H9 (cell line): ENCODE measurements around the gene ZNF747. TPM values are rescaled to one million over a fixed set of nuclear protein-coding genes. Genes with fewer than 3 reads are reported as not detected.
A peak's percentile ranks its signal among the peaks of the same experiment; 100 is the strongest.

ENCODE experiments used
- DNase-seq: peaks from one replicate; pipeline ENCODE4 v3.0.0-alpha.2; 2017
- H2AFZ ChIP-seq: one replicate; pipeline ENCODE4 v1.6.1; 2013; ENCODE audit warnings: mild to moderate bottlenecking, low read length, control low read depth, moderate library complexity
- H2AK5ac ChIP-seq: 2 replicates; pipeline ENCODE4 v1.6.1; 2013; ENCODE audit warnings: low read length, control low read depth, mixed read lengths; ENCODE audit not compliant: insufficient read length
- H2BK120ac ChIP-seq: one replicate; pipeline ENCODE4 v1.6.1; 2013; ENCODE audit warnings: low read depth, mild to moderate bottlenecking, low read length, control low read depth, inconsistent platforms; ENCODE audit not compliant: poor library complexity, severe bottlenecking
- H2BK12ac ChIP-seq: 2 replicates; pipeline ENCODE4 v1.6.1; 2013; ENCODE audit warnings: low read length, control low read depth, mixed read lengths, low read depth; ENCODE audit not compliant: insufficient read length
- H2BK15ac ChIP-seq: 2 replicates; pipeline ENCODE4 v1.6.1; 2013; ENCODE audit warnings: low read depth, low read length, control low read depth
- H2BK20ac ChIP-seq: one replicate; pipeline ENCODE4 v1.6.1; 2013; ENCODE audit warnings: low read depth, mild to moderate bottlenecking, low read length, control low read depth, inconsistent platforms; ENCODE audit not compliant: poor library complexity, severe bottlenecking
- H2BK5ac ChIP-seq: 2 replicates; pipeline ENCODE4 v1.6.1; 2013; ENCODE audit warnings: low read length, control low read depth, mixed read lengths; ENCODE audit not compliant: insufficient read length
- H3K14ac ChIP-seq: 2 replicates; pipeline ENCODE4 v1.6.1; 2013; ENCODE audit warnings: low read length, control low read depth; ENCODE audit not compliant: insufficient read depth
- H3K18ac ChIP-seq: 2 replicates; pipeline ENCODE4 v1.6.1; 2013; ENCODE audit warnings: low read depth, mild to moderate bottlenecking, mixed read lengths, low read length, control low read depth; ENCODE audit not compliant: insufficient read length
- H3K23ac ChIP-seq: 2 replicates; pipeline ENCODE4 v1.6.1; 2013; ENCODE audit warnings: low read length, control low read depth, mixed read lengths, low read depth; ENCODE audit not compliant: insufficient read length
- H3K23me2 ChIP-seq: 2 replicates; pipeline ENCODE4 v1.6.1; 2013; ENCODE audit warnings: low read depth, mild to moderate bottlenecking, mixed read lengths, low read length, control low read depth; ENCODE audit not compliant: insufficient read length, poor library complexity, severe bottlenecking
- H3K27ac ChIP-seq: 2 replicates; pipeline ENCODE4 v1.5.1; 2013; ENCODE audit warnings: low read length, control low read depth, mixed read lengths, low read depth; ENCODE audit not compliant: insufficient read length
- H3K27me3 ChIP-seq: 2 replicates; pipeline ENCODE4 v1.6.1; 2013; ENCODE audit warnings: low read length, control low read depth, inconsistent platforms; ENCODE audit not compliant: insufficient read depth
- H3K4ac ChIP-seq: 2 replicates; pipeline ENCODE4 v1.6.1; 2013; ENCODE audit warnings: low read depth, mild to moderate bottlenecking, control low read depth, inconsistent platforms, low read length, moderate library complexity
- H3K4me1 ChIP-seq: 2 replicates; pipeline ENCODE4 v1.6.1; 2013; ENCODE audit warnings: low read length, control low read depth, inconsistent platforms; ENCODE audit not compliant: insufficient read depth
- H3K4me2 ChIP-seq: 2 replicates; pipeline ENCODE4 v1.6.1; 2013; ENCODE audit warnings: low read length, control low read depth, mixed read lengths; ENCODE audit not compliant: insufficient read length, insufficient read depth
- H3K56ac ChIP-seq: 2 replicates; pipeline ENCODE4 v1.6.1; 2013; ENCODE audit warnings: low read depth, mild to moderate bottlenecking, mixed read lengths, low read length, control low read depth; ENCODE audit not compliant: insufficient read length
- H3K79me1 ChIP-seq: 2 replicates; pipeline ENCODE4 v1.6.1; 2013; ENCODE audit warnings: low read depth, mild to moderate bottlenecking, moderate library complexity, low read length, control low read depth, inconsistent platforms; ENCODE audit not compliant: insufficient read depth, poor library complexity, severe bottlenecking
- H3K79me2 ChIP-seq: 2 replicates; pipeline ENCODE4 v1.6.1; 2013; ENCODE audit warnings: low read length, control low read depth, inconsistent platforms; ENCODE audit not compliant: insufficient read depth
- H3K9ac ChIP-seq: 2 replicates; pipeline ENCODE4 v1.6.1; 2013; ENCODE audit warnings: low read length, control low read depth, mixed read lengths; ENCODE audit not compliant: insufficient read length; ENCODE audit errors: extremely low read depth
- H3K9me3 ChIP-seq: one replicate; pipeline ENCODE4 v1.6.1; 2013; ENCODE audit warnings: low read depth, low read length, inconsistent platforms; ENCODE audit not compliant: control insufficient read depth
- H3T11ph ChIP-seq: one replicate; pipeline ENCODE4 v1.6.1; 2013; ENCODE audit warnings: mild to moderate bottlenecking, low read length, control low read depth, inconsistent platforms
- H4K20me1 ChIP-seq: one replicate; pipeline ENCODE4 v1.6.1; 2013; ENCODE audit not compliant: control insufficient read depth, insufficient read length, insufficient read depth
- H4K5ac ChIP-seq: 2 replicates; pipeline ENCODE4 v1.6.1; 2013; ENCODE audit warnings: low read depth, mild to moderate bottlenecking, mixed read lengths, low read length, control low read depth; ENCODE audit not compliant: insufficient read length
- H4K8ac ChIP-seq: replicated peaks from 2 replicates; pipeline ENCODE4 v1.6.1; 2013; ENCODE audit warnings: low read length, control low read depth, mixed read lengths, low read depth; ENCODE audit not compliant: insufficient read length
- H4K91ac ChIP-seq: 2 replicates; pipeline ENCODE4 v1.6.1; 2013; ENCODE audit warnings: low read depth, mild to moderate bottlenecking, moderate library complexity, mixed read lengths, low read length, control low read depth; ENCODE audit not compliant: insufficient read length
- H3K27ac Mint-ChIP-seq, 3 experiments: 2 replicates in 2 of 3; 3 replicates in 1 of 3; pipeline ENCODE4 v1.8.0; 2020 to 2021; ENCODE audit warnings: mixed read lengths in 3 of 3, mild to moderate bottlenecking in 1 of 3, moderate library complexity in 1 of 3
- H3K27me3 Mint-ChIP-seq: 2 replicates; pipeline ENCODE4 v1.8.0; 2021; ENCODE audit warnings: low read depth, mild to moderate bottlenecking, moderate library complexity, mixed read lengths
- H3K36me3 Mint-ChIP-seq, 3 experiments: 2 replicates in 2 of 3; 3 replicates in 1 of 3; pipeline ENCODE4 v1.8.0; 2020 to 2021; ENCODE audit warnings: low read depth in 3 of 3, mixed read lengths in 3 of 3; ENCODE audit not compliant: insufficient read depth in 1 of 3
- H3K4me1 Mint-ChIP-seq, 2 experiments: 2 replicates each; pipeline ENCODE4 v1.8.0; 2020; ENCODE audit warnings: mixed read lengths in 2 of 2
- H3K4me3 Mint-ChIP-seq, 2 experiments: 2 replicates in 1 of 2; 3 replicates in 1 of 2; pipeline ENCODE4 v1.8.0; 2020 to 2021; ENCODE audit warnings: mild to moderate bottlenecking in 2 of 2, mixed read lengths in 2 of 2, moderate library complexity in 1 of 2
- H3K9me3 Mint-ChIP-seq, 2 experiments: 2 replicates in 1 of 2; 3 replicates in 1 of 2; pipeline ENCODE4 v1.8.0; 2020; ENCODE audit warnings: mild to moderate bottlenecking in 2 of 2, mixed read lengths in 2 of 2, moderate library complexity in 1 of 2
- WGBS: extraction: QIAGEN DNeasy Blood & Tissue Kit; methylation state at CpG from one replicate; pipeline ENCODE4 v1.1.7; 2013; ENCODE audit warnings: missing lambda C conversion rate, low lambda C conversion rate, mixed read lengths; ENCODE audit not compliant: insufficient read length; ENCODE audit errors: extremely low coverage; 5-methylcytosine and 5-hydroxymethylcytosine counted together
- total RNA-seq: library from RNA; stranded (reverse); gene quantifications from 2 replicates; pipeline ENCODE4 v1.2.1, GENCODE V29; 2021
- TF ChIP-seq, protein P1 (sequence below): fragments of 200-600 bp; sonication (generic); conservative IDR thresholded peaks from 3 replicates; pipeline ENCODE4 v1.8.0; 2021; ENCODE audit warnings: antibody characterized with exemption, mild to moderate bottlenecking

The ZNF747 gene
- total RNA-seq, 1 experiment from 2014 or later = 18.4 TPM

DNA sequence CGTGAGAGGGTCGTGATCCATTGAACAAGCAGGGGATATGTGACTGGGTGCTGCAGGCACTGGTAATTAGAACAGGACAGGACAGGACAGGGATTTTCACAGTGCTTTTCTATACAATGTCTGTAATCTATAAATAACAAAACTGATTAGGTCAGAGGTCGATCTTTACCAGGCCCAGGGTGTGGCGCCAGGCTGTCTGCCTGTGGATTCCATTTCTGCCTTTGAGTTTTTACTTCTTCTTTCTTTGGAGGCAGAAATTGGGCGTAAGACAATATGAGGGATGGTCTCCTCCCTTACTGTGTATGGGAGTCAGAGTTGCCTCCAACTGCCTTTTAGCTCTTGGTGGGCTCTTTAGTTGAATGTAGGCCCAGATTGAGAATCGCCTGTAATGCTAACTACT, 25.0 kb upstream of the ZNF747 start:
- no peak overlapping the region for H4K5ac ChIP-seq
- Mint-ChIP-seq H3K27me3 (no peaks in the 10 kb centered on the region), H3K9me3 (no peaks in the 10 kb centered on the region), H3K4me1 (peaks cover 14 to 22% of the 10 kb centered on the region in 2 experiments), H3K27ac (peak overlapping the region in 2 of 3 experiments; percentile 26 to 42; a peak in 3 of 7 replicates), H3K36me3 (peaks cover 2 to 11% (median 10%) of the 10 kb centered on the region in 3 experiments), H3K4me3 (peak overlapping the region in 1 of 2 experiments; percentile 19; a peak in 2 of 5 replicates)
- H3K27ac ChIP-seq = no peak overlapping the region
- H4K8ac ChIP-seq = no peak overlapping the region
- no peak overlapping the region for H2BK5ac ChIP-seq
- no CpG with 5 or more reads among the region's 6 CpGs for WGBS
- H3K14ac ChIP-seq = no peak overlapping the region
- H3K9me3 ChIP-seq = no peaks in the 10 kb centered on the region
- no peak overlapping the region for H3K4ac ChIP-seq
- H2BK12ac ChIP-seq = no peak overlapping the region
- H3K23ac ChIP-seq = no peak overlapping the region
- H3K4me2 ChIP-seq = no peak overlapping the region
- no peaks in the 10 kb centered on the region for H4K20me1 ChIP-seq
- peaks cover 8% of the 10 kb centered on the region for H3K23me2 ChIP-seq
- no peak overlapping the region for H3K9ac ChIP-seq
- H2BK20ac ChIP-seq = no peak overlapping the region
- no peak overlapping the region for H3K56ac ChIP-seq
- H4K91ac ChIP-seq = no peak overlapping the region
- H2BK120ac ChIP-seq = no peak overlapping the region
- no peaks in the 10 kb centered on the region for H3K79me2 ChIP-seq
- no peak overlapping the region for H3K18ac ChIP-seq
- H3T11ph ChIP-seq = no peak overlapping the region
- H3K4me1 ChIP-seq = no peaks in the 10 kb centered on the region; the same call in 1 of the 2 replicates
- no peak overlapping the region for H2AFZ ChIP-seq
- no peak overlapping the region for H2BK15ac ChIP-seq
- no peaks in the 10 kb centered on the region for H3K27me3 ChIP-seq
- TF ChIP-seq, protein P1, sequence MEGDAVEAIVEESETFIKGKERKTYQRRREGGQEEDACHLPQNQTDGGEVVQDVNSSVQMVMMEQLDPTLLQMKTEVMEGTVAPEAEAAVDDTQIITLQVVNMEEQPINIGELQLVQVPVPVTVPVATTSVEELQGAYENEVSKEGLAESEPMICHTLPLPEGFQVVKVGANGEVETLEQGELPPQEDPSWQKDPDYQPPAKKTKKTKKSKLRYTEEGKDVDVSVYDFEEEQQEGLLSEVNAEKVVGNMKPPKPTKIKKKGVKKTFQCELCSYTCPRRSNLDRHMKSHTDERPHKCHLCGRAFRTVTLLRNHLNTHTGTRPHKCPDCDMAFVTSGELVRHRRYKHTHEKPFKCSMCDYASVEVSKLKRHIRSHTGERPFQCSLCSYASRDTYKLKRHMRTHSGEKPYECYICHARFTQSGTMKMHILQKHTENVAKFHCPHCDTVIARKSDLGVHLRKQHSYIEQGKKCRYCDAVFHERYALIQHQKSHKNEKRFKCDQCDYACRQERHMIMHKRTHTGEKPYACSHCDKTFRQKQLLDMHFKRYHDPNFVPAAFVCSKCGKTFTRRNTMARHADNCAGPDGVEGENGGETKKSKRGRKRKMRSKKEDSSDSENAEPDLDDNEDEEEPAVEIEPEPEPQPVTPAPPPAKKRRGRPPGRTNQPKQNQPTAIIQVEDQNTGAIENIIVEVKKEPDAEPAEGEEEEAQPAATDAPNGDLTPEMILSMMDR = no peak
- no peak for DNase-seq
- no peaks in the 10 kb centered on the region for H3K79me1 ChIP-seq
- no peak overlapping the region for H2AK5ac ChIP-seq
